ENCODE data around the gene DUSP15. TPM values are rescaled to one million over a fixed set of nuclear protein-coding genes. Genes with fewer than 3 reads are reported as not detected.

DUSP15 gene
- total and polyA plus RNA-seq, 9 of the 15 experiments (the other 6 are each of a cell fraction or from before 2014, with no cell fraction given): 0.34 TPM; not detected in 8

DNA sequence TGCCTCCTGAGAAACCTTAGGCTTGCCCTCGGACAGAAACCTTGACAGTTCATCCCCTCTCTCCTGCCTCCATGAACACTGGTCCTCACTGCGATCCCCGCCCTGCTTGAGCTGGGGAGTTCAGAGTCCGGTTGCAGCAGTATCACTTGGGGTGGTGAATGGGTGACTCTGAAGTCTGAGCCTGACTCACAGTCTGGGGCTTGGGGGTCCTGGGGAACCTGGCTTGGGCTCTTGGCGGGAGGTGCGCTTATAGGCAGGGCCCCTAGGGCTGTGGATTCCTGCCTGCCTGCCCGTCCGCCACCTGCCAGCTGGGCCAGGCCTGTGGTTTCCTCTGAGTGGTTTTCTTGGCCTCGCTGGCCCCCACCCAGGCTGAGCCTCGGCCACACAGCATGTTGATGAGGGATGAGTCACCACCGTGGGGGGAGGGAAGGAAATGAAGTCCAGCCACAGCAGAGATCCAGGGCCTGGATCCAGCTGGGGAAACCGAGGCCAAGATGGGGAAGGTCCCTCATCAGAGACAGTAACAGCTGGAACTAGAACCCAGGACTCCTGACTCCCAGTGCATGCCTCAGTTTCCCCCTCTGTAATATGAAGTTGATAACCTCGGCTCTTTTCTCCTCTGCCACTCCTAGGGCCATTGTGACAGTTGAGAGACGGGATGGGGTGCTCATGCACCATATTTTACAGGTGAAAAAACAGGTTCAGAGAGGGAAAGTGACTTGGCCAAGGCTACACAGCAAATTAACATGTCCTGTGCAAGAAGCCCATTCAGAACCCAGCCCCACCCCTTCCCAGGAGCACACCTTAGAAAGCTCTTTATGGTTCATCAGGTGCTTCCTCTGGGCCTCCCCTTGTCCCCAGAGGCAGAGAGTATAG is 34.1 kb downstream of the DUSP15 start (continued):
- no peak for TF ChIP-seq ILK (tag; IDR thresholded peaks at IDR 0.05; ENCODE audit: borderline replicate concordance, low read depth)
- TF ChIP-seq MXI1 (IDR thresholded peaks at IDR 0.05; ENCODE audit: low read depth, low read length): no peak
- peak; percentile 76 for TF ChIP-seq ATF7 (IDR thresholded peaks at IDR 0.05)
- TF ChIP-seq, protein P1, sequence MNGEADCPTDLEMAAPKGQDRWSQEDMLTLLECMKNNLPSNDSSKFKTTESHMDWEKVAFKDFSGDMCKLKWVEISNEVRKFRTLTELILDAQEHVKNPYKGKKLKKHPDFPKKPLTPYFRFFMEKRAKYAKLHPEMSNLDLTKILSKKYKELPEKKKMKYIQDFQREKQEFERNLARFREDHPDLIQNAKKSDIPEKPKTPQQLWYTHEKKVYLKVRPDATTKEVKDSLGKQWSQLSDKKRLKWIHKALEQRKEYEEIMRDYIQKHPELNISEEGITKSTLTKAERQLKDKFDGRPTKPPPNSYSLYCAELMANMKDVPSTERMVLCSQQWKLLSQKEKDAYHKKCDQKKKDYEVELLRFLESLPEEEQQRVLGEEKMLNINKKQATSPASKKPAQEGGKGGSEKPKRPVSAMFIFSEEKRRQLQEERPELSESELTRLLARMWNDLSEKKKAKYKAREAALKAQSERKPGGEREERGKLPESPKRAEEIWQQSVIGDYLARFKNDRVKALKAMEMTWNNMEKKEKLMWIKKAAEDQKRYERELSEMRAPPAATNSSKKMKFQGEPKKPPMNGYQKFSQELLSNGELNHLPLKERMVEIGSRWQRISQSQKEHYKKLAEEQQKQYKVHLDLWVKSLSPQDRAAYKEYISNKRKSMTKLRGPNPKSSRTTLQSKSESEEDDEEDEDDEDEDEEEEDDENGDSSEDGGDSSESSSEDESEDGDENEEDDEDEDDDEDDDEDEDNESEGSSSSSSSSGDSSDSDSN (IDR thresholded peaks at IDR 0.05; ENCODE audit: borderline replicate concordance in 1 of 2, low read depth in 2 of 2, low read length in 2 of 2): peak in 1 of 2 experiments; percentile 62; a peak in 1 of 4 replicates
- no peak for TF ChIP-seq RBM39 (optimal IDR thresholded peaks at IDR 0.05; ENCODE audit: low read depth, low read length)
- TF ChIP-seq, protein P2, sequence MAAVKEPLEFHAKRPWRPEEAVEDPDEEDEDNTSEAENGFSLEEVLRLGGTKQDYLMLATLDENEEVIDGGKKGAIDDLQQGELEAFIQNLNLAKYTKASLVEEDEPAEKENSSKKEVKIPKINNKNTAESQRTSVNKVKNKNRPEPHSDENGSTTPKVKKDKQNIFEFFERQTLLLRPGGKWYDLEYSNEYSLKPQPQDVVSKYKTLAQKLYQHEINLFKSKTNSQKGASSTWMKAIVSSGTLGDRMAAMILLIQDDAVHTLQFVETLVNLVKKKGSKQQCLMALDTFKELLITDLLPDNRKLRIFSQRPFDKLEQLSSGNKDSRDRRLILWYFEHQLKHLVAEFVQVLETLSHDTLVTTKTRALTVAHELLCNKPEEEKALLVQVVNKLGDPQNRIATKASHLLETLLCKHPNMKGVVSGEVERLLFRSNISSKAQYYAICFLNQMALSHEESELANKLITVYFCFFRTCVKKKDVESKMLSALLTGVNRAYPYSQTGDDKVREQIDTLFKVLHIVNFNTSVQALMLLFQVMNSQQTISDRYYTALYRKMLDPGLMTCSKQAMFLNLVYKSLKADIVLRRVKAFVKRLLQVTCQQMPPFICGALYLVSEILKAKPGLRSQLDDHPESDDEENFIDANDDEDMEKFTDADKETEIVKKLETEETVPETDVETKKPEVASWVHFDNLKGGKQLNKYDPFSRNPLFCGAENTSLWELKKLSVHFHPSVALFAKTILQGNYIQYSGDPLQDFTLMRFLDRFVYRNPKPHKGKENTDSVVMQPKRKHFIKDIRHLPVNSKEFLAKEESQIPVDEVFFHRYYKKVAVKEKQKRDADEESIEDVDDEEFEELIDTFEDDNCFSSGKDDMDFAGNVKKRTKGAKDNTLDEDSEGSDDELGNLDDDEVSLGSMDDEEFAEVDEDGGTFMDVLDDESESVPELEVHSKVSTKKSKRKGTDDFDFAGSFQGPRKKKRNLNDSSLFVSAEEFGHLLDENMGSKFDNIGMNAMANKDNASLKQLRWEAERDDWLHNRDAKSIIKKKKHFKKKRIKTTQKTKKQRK (IDR thresholded peaks at IDR 0.05; ENCODE audit: borderline replicate concordance, low read depth, low read length): no peak
- peak in 1 of 2 experiments; percentile 85; a peak in 2 of 4 replicates for TF ChIP-seq FOXA3 (CRISPR knock-in tag; conservative IDR thresholded peaks at IDR 0.05 in 1 of 2, IDR thresholded peaks at IDR 0.05 in 1 of 2)
- 0 out of 2 replicates have a peak, but pooled peaks have one; percentile 38 for TF ChIP-seq MBD2 (IDR thresholded peaks at IDR 0.05; ENCODE audit: borderline replicate concordance, low read depth)
- TF ChIP-seq CHD1 (IDR thresholded peaks at IDR 0.05; ENCODE audit: low read length): no peak
- TF ChIP-seq TEAD2 (tag; IDR thresholded peaks at IDR 0.05): no peak
- no peak for TF ChIP-seq MIER1 (IDR thresholded peaks at IDR 0.05; ENCODE audit: low read depth)
- TF ChIP-seq CC2D1A (IDR thresholded peaks at IDR 0.05): no peak
- TF ChIP-seq SREBF1 (IDR thresholded peaks at IDR 0.05; ENCODE audit: borderline replicate concordance, low read depth, low read length): no peak
- TF ChIP-seq CAMTA2 (CRISPR knock-in tag; conservative IDR thresholded peaks at IDR 0.05): no peak
- TF ChIP-seq ZNF77 (CRISPR knock-in tag; IDR thresholded peaks at IDR 0.05): no peak
- peak; percentile 54 for TF ChIP-seq NFE2 (IDR thresholded peaks at IDR 0.05; ENCODE audit: low read depth)
- TF ChIP-seq EHMT2 (IDR thresholded peaks at IDR 0.05): 0 out of 2 replicates have a peak, but pooled peaks have one; percentile 25
- TF ChIP-seq TSC22D4 (tag; IDR thresholded peaks at IDR 0.05): no peak
- no peak for TF ChIP-seq ZNF384 (IDR thresholded peaks at IDR 0.05; ENCODE audit: low read depth, low read length)
- TF ChIP-seq ZNF133 (CRISPR knock-in tag; IDR thresholded peaks at IDR 0.05): no peak
- TF ChIP-seq ZNF507 (tag; conservative IDR thresholded peaks at IDR 0.05): no peak
- TF ChIP-seq, protein P3, sequence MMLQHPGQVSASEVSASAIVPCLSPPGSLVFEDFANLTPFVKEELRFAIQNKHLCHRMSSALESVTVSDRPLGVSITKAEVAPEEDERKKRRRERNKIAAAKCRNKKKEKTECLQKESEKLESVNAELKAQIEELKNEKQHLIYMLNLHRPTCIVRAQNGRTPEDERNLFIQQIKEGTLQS (IDR thresholded peaks at IDR 0.05): peak; percentile 99
- TF ChIP-seq, protein P3 (CRISPR knock-in tag; conservative IDR thresholded peaks at IDR 0.05): peak; percentile 99
